Endodermal cell (in vitro differentiated cells): ENCODE results near the gene STX18. TPM values are rescaled to one million over a fixed set of nuclear protein-coding genes. Genes with fewer than 3 reads are reported as not detected.

Experiments used
- DNase-seq: peaks from one replicate; pipeline ENCODE4 v3.0.0-alpha.2; 2017
- H3K27ac ChIP-seq: 2 replicates; pipeline ENCODE4 v1.5.1; 2013; ENCODE audit warnings: mild to moderate bottlenecking, low read depth, low read length, moderate library complexity
- H3K27me3 ChIP-seq: 2 replicates; pipeline ENCODE4 v1.6.1; 2013; ENCODE audit warnings: mild to moderate bottlenecking, low read length, moderate library complexity; ENCODE audit not compliant: insufficient read depth, control insufficient read depth, poor library complexity, severe bottlenecking
- H3K36me3 ChIP-seq: 2 replicates; pipeline ENCODE4 v1.7.0; 2013; ENCODE audit warnings: mild to moderate bottlenecking, low read length, moderate library complexity; ENCODE audit not compliant: control insufficient read depth, insufficient read depth
- H3K4me1 ChIP-seq: one replicate; pipeline ENCODE4 v1.7.0; 2013; ENCODE audit warnings: low read length; ENCODE audit not compliant: control insufficient read depth, insufficient read depth
- H3K4me3 ChIP-seq: 2 replicates; pipeline ENCODE4 v1.5.1; 2013; ENCODE audit warnings: mild to moderate bottlenecking, low read length, moderate library complexity
- H3K9ac ChIP-seq: 2 replicates; pipeline ENCODE4 v1.6.1; 2013; ENCODE audit warnings: mild to moderate bottlenecking, low read length, moderate library complexity; ENCODE audit not compliant: poor library complexity, severe bottlenecking; ENCODE audit errors: extremely low read depth
- H3K9me3 ChIP-seq: 2 replicates; pipeline ENCODE4 v1.6.1; 2013; ENCODE audit warnings: mild to moderate bottlenecking, low read length, moderate library complexity; ENCODE audit not compliant: control insufficient read depth
- H3K27ac Mint-ChIP-seq: 2 replicates; pipeline ENCODE4 v1.8.0; 2020; ENCODE audit warnings: mixed read lengths
- H3K27me3 Mint-ChIP-seq: 2 replicates; pipeline ENCODE4 v1.8.0; 2021; ENCODE audit warnings: mild to moderate bottlenecking, mixed read lengths; ENCODE audit not compliant: insufficient read depth
- H3K36me3 Mint-ChIP-seq: 2 replicates; pipeline ENCODE4 v1.8.0; 2020; ENCODE audit warnings: low read depth, mixed read lengths
- H3K4me1 Mint-ChIP-seq: 2 replicates; pipeline ENCODE4 v1.8.0; 2020; ENCODE audit warnings: mixed read lengths
- H3K4me3 Mint-ChIP-seq: 2 replicates; pipeline ENCODE4 v1.8.0; 2020; ENCODE audit warnings: mild to moderate bottlenecking, moderate library complexity, mixed read lengths
- H3K9me3 Mint-ChIP-seq: 2 replicates; pipeline ENCODE4 v1.8.0; 2020; ENCODE audit warnings: mild to moderate bottlenecking, mixed read lengths
- CTCF ChIP-seq: fragments of 200-600 bp; sonication (generic); conservative IDR thresholded peaks from 2 replicates; pipeline ENCODE4 v1.5.0; 2021; ENCODE audit warnings: antibody characterized with exemption, mild to moderate bottlenecking
- WGBS, 2 experiments: methylation state at CpG; one replicate each; pipeline versions ENCODE4 v1.1.5 to v1.1.7; 2013; ENCODE audit warnings: missing lambda C conversion rate in 2 of 2, mixed read lengths in 1 of 2; ENCODE audit not compliant: insufficient coverage in 1 of 2, insufficient read length in 1 of 2; 5-methylcytosine and 5-hydroxymethylcytosine counted together
- total RNA-seq, 2 donors: library from RNA; stranded (reverse); fragmentation: NEBNext Ultra II Directional in 1 of 2; extraction: Animal tissue kit (Norgen Biotek cat#: 25700) in 1 of 2; gene quantifications; 2 replicates in 1 of 2; 3 replicates in 1 of 2; pipeline ENCODE4 v1.2.1, GENCODE V29; 2021

Gene STX18
- total RNA-seq, 2 donors from 2014 or later: 26.9 to 33.3 TPM

GRCh38 chr4:4535590-4535989 is 6.3 kb downstream of the STX18 start:
- Histone ChIP-seq H3K4me3 (no peak overlapping the region), H3K27me3 (no peaks in the 10 kb centered on the region), H3K9ac (no peak overlapping the region), H3K4me1 (no peaks in the 10 kb centered on the region), H3K36me3 (no peaks in the 10 kb centered on the region), H3K27ac (no peak overlapping the region), H3K9me3 (no peaks in the 10 kb centered on the region)
- Mint-ChIP-seq H3K9me3 (no peaks in the 10 kb centered on the region), H3K4me3 (no peak overlapping the region), H3K4me1 (peaks cover 5% of the 10 kb centered on the region), H3K27me3 (no peaks in the 10 kb centered on the region), H3K27ac (no peak overlapping the region), H3K36me3 (no peaks in the 10 kb centered on the region)
- no peak for TF ChIP-seq CTCF
- DNase-seq: no peak

DNA sequence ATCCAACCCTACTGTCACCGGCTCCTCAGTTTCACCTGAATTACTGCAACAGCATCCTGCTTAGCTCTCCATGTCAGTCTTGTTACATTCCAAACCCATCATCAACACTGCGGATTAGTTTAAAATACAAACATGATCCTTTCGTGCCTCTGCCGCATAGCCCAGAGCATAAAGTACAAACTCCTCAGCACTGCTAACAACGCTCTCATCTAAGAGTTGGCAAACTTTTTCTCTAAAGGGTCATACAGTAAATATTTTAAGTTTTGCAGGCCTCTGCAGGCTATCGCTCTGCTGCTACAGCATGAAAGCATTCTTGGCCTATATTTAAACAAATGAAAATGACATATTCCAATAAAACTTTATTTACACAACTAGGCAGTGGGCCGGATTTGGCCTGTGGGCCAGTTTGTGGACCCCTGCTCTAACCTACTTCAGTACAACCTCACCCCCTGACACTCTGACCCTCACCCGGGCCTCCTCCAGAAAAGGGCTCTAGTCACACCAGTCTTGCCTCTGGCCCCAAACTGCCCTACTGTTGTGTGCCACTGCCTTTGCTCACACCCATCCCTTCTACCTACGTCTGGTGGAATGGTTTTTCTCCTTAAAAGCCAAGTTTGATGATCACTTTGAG is 7.2 kb downstream of the STX18 start:
- Histone ChIP-seq H3K27ac (no peak overlapping the region), H3K4me1 (no peaks in the 10 kb centered on the region), H3K27me3 (no peaks in the 10 kb centered on the region), H3K9ac (no peak overlapping the region), H3K9me3 (no peaks in the 10 kb centered on the region), H3K4me3 (no peak overlapping the region), H3K36me3 (no peaks in the 10 kb centered on the region)
- no peaks in the 10 kb centered on the region for H3K27me3 Mint-ChIP-seq
- no peak for TF ChIP-seq CTCF
- H3K27ac Mint-ChIP-seq: no peak overlapping the region
- no peaks in the 10 kb centered on the region for H3K4me1 Mint-ChIP-seq
- no peaks in the 10 kb centered on the region for H3K9me3 Mint-ChIP-seq
- no peak for DNase-seq
- 93 to 95% methylated on average over 8 to 9 of the region's 9 CpGs for WGBS, 2 experiments
- no peak overlapping the region for H3K4me3 Mint-ChIP-seq
- no peaks in the 10 kb centered on the region for H3K36me3 Mint-ChIP-seq

DNA sequence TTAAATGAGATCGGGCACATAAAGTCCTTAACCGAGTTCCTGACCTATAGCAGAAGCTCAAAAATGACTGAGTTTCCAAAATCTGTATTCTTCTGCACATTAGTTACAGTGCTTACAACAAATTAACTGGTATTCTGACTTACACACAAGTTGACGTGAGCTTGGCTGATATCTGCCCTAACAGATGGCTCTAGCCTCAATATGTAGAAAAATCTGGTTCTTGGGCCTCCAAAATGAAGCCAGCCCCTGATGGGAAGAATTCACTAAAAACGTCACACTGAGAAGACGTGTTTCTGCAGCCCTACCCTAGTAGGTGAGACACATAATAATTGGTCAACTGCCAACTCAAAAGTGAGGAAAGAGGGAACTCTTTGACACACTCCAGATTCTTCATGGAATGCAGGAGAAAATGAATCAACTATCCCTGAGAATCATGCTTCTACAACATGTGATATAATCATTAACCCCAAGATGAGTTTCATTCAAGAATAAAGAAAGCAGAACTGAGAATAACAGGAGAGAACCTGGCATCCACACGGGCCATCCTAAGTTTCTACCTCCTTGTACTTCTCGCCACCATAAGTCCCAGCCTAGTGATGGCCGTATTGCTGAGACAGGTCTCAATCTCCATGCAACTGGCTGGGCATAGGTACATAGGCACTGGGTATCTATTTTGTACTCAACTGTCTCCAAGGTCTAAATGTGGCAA is 8.2 kb downstream of the STX18 start:
- Mint-ChIP-seq H3K4me3 (no peak overlapping the region), H3K27me3 (no peaks in the 10 kb centered on the region), H3K36me3 (no peaks in the 10 kb centered on the region), H3K27ac (no peak overlapping the region), H3K4me1 (no peaks in the 10 kb centered on the region), H3K9me3 (no peaks in the 10 kb centered on the region)
- WGBS, 2 experiments: 94 to 100% methylated on average over 7 to 8 of the region's 8 CpGs
- Histone ChIP-seq H3K36me3 (no peaks in the 10 kb centered on the region), H3K4me1 (no peaks in the 10 kb centered on the region), H3K27me3 (no peaks in the 10 kb centered on the region), H3K9ac (no peak overlapping the region), H3K4me3 (no peak overlapping the region), H3K9me3 (no peaks in the 10 kb centered on the region), H3K27ac (no peak overlapping the region)
- TF ChIP-seq CTCF: no peak
- DNase-seq: no peak
